Astrocyte of the cerebellum (primary cell): Measurements from ENCODE around the gene NUDT1.
A peak's percentile ranks its signal among the peaks of the same experiment; 100 is the strongest.

ENCODE experiments used
- DNase-seq: peaks from one replicate; pipeline ENCODE4 v3.0.0-alpha.2; 2011; ENCODE audit warnings: low read depth
- H3K4me3 ChIP-seq: 2 replicates; pipeline ENCODE4 v1.5.1; 2011; ENCODE audit warnings: mild to moderate bottlenecking, low read depth, low read length, moderate library complexity
- CTCF ChIP-seq: IDR thresholded peaks from 2 replicates; pipeline ENCODE4 v1.5.1; 2012; ENCODE audit warnings: low read length, low read depth, moderate library complexity, mild to moderate bottlenecking; ENCODE audit errors: missing control alignments
- in situ Hi-C: cut with HindIII; loops from 2 replicates; pipeline ENCODE4 v1.10.0; 2017; ENCODE audit warnings: low sequenced_read_pairs

NUDT1 gene

GRCh38 chr7:2227699-2228098, 14.3 kb upstream of the NUDT1 start:
- no peak for TF ChIP-seq CTCF
- H3K4me3 ChIP-seq: no peak overlapping the region
- DNase-seq: no peak
- in situ Hi-C loops: no loop called here

- in situ Hi-C loops: no loop called here
- TF ChIP-seq CTCF: no peak
- DNase-seq: no peak
- H3K4me3 ChIP-seq: no peak overlapping the region
Observed at GRCh38 chr7:2228921-2229320, 13.1 kb upstream of the NUDT1 start.

GRCh38 chr7:2229467-2229866, 12.6 kb upstream of the NUDT1 start:
- DNase-seq: no peak
- no peak overlapping the region for H3K4me3 ChIP-seq
- in situ Hi-C loops: no loop called here
- no peak for TF ChIP-seq CTCF

- no peak for TF ChIP-seq CTCF
- H3K4me3 ChIP-seq: no peak overlapping the region
- in situ Hi-C loops: no loop called here
- no peak for DNase-seq
Observed at GRCh38 chr7:2230226-2230625, 11.8 kb upstream of the NUDT1 start.

GRCh38 chr7:2230882-2231281, 11.1 kb upstream of the NUDT1 start:
- DNase-seq: no peak
- in situ Hi-C loops: no loop called here
- no peak overlapping the region for H3K4me3 ChIP-seq
- no peak for TF ChIP-seq CTCF

GRCh38 chr7:2231992-2232765, 9.8 kb upstream of the NUDT1 start:
- TF ChIP-seq CTCF: no peak
- no peak for DNase-seq
- in situ Hi-C loops: no loop called here

More at GRCh38 chr7:2231992-2232765, 9.8 kb upstream of the NUDT1 start:
- H3K4me3 ChIP-seq: peak overlapping the region; percentile 83
